GM12891 (cell line): ENCODE data around the gene MANF.

Source experiments
- POLR2A ChIP-seq: IDR thresholded peaks from 2 replicates; pipeline ENCODE4 v1.6.1; 2011; ENCODE audit warnings: low read depth, low read length, control low read depth
- POLR2AphosphoS5 ChIP-seq: IDR thresholded peaks from 2 replicates; pipeline ENCODE4 v1.6.1; 2011; ENCODE audit warnings: low read depth, low read length, control low read depth
- SPI1 ChIP-seq: IDR thresholded peaks from 2 replicates; pipeline ENCODE4 v1.6.1; 2011; ENCODE audit warnings: low read depth, low read length, control low read depth
- TAF1 ChIP-seq: IDR thresholded peaks from 2 replicates; pipeline ENCODE4 v1.6.1; 2011; ENCODE audit warnings: low read depth, low read length, control low read depth

DNA sequence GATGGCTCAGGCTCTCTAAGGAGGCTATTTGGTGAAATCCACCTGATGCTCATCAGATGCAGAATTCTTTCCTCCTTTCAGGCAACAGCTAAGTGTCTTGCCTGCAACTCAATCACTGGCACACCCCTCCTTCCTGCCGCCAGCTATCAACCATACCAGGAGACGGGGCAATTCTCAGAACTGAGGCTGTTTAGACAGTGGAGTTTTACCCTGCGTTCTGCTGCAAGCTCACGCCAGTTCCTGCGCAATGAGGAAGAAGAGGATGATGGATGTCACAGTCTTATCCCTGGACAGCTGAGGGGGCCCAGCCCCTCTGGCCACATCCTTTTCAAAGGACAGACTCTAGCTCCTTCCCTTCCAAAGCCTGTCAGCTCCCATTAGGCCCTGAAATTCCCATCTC is 7.0 kb upstream of the MANF start:
- TF ChIP-seq POLR2A (no peak), TAF1 (no peak), SPI1 (no peak), POLR2AphosphoS5 (no peak)
